Measurements from ENCODE around the gene KRT34.

KRT34 gene

DNA sequence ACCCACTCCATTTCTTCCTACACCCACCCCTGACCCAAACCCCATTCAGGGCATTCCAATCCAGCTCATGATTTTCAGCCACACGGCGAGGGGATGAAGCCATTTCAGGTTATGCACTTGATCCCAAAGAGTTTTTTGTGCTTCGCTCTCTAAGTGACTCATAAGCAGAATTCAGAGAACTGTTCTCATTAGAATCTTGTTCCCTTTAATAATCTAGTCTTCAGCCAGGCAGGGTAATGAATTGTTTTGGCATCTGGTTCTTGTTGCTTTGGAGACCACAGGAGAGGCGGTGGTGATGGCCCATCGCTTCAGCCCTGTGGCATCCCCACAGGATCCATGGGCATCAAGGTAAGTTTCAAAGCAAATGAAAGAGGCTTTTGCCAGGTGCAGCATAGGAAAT lies 20.1 kb upstream of the KRT34 start:
- TF ChIP-seq, protein P1, sequence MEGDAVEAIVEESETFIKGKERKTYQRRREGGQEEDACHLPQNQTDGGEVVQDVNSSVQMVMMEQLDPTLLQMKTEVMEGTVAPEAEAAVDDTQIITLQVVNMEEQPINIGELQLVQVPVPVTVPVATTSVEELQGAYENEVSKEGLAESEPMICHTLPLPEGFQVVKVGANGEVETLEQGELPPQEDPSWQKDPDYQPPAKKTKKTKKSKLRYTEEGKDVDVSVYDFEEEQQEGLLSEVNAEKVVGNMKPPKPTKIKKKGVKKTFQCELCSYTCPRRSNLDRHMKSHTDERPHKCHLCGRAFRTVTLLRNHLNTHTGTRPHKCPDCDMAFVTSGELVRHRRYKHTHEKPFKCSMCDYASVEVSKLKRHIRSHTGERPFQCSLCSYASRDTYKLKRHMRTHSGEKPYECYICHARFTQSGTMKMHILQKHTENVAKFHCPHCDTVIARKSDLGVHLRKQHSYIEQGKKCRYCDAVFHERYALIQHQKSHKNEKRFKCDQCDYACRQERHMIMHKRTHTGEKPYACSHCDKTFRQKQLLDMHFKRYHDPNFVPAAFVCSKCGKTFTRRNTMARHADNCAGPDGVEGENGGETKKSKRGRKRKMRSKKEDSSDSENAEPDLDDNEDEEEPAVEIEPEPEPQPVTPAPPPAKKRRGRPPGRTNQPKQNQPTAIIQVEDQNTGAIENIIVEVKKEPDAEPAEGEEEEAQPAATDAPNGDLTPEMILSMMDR (IDR thresholded peaks at IDR 0.05), result no peak

DNA sequence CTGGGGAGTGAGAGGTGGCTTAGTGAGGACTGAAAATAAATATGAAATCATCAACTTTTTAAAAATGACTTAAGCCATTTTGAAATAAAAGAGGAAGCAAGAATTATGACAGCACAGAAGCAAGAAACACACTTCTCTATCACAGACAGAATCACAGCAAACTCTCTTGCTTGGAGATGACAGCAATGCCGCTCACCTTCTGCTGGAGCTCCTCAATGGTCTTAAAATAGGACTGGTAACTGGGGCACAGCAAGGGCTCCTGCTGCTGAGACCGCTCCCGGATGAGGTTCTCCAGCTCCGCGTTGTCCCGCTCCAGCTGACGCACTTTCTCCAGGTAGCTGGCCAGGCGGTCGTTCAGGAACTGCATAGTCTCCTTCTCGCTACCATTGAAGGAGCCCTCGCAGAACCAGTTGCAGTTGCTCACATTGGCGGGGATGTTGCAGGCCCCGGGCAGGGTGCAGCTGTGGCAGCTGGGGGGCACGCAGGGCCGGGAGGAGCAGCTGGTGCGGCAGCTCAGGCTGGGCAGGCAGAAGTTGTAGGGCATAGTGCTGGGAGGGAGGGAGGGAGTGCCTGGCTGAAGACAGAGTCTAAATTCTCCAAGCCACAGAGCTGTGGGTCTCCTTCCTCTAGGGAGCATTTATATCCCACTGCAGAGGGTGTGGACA lies 15.0 kb upstream of the KRT34 start, which contains the start of gene KRT31:
KRT31 (minus strand) TSS at position 613 of the 665 bp plus-strand sequence; CDS start at position 544, 69 bp downstream.
- TF ChIP-seq, protein P1 (IDR thresholded peaks at IDR 0.05), result no peak

DNA sequence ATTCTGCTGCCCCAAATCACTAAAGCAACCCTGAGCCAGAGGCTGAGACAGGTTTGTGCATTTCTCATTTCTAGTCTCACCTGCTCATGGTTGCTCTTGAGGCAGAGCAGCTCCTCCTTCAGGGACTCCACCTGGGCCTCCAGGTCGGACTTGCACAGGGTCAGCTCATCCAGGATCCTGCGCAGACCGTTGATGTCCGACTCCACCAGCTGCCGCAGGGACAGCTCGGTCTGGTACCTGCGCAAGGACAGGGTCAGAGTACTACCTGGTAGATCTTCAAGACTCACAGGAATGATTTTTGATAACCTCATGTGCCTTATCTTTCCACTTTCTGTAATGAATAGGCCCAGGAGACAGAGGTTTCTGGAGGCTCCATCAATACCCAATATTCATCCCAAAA lies 14.2 kb upstream of the KRT34 start:
- TF ChIP-seq, protein P1 (IDR thresholded peaks at IDR 0.05), result no peak

DNA sequence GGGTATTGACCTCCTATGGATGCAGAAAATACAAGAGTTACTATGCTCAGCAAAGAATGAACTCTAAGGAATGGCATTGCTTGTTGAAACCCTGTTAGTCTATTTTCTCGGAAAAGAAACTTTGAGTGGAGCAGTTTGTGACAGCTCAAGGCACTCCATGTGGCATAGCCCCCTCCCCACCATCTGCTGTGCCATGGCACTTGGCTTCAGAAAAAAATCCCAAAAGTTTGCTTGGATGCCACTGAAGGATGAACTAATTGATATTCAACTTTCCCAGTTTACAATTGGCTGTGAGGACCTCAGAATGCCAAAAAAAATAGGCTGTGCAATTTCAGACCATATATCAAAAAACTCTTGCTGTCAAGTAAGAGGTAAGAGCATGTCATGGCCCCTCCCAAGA lies 13.5 kb upstream of the KRT34 start:
- TF ChIP-seq, protein P1 (IDR thresholded peaks at IDR 0.05), result no peak

DNA sequence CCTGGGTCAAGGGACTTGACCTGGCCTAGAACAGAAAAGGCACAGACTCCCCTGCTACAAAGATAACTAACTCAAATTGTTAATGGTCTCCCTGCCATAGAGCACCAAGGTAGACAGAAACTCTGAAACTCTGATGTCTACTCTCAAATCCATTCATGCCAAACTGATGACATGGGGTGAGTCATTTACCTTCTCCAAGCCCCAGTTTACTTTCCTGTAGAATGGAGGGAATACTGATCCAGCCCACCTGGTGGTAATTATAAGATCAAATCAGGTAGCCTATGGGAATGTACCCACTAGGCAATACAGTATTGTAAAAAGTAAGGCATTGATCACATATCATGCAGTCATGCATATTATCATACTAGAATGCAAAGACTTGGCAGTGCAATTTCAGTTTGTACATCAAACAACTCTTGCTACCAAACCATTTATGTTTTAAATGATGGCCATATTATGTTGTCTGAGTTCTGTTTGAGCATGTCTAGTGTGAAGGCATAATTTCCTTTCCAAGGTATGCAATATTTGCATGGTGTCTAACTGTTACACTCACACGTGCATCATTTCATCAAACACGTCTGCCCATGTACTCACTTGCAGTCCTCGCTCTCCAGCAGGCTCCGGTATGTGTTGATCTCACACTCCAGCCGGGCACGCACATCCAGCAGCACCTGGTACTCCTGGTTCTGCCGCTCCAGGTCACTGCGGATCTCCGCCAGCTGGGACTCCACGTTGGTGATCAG lies 12.3 kb upstream of the KRT34 start:
- TF ChIP-seq, protein P1 (IDR thresholded peaks at IDR 0.05), result no peak

DNA sequence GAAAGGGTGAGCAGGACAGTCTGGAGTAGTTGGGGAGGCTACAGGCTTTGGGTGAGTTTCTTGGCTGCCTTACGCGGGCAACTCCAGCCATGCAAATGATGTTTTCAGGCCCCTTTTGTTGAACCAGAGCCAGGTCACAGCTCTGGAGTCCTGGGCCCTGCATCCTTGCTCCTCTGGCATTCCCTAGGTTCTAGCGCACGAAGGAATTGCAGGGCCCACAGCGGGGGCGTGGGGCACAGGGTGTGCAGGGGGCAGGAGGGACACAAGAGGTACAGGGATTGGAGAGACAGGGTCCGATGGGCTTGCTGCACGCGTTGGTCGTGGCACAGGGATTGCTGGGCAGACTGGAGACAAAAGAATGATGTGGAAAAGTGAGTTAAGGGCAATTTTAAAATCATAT lies 11.7 kb upstream of the KRT34 start:
- TF ChIP-seq, protein P1 (IDR thresholded peaks at IDR 0.05), result no peak

DNA sequence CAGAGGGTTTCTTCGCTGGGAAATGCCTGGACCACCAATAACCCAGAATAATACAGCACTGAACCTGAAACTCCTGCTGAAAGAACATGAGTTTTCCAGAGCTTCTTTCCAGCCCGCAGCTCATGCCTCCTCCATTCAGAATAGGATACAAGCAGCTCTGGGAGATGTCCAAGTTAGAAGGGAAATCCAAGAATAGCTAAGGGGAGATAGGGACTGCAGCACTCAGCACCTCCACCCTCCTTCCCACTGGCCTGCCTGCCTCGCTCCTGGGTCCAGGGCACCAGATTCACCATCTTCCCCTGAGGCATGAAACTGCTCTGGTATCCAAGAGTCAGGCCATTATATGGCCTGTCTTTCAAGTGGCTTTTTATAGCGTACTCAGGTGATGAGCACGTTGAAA lies 11.2 kb upstream of the KRT34 start:
- TF ChIP-seq, protein P1 (IDR thresholded peaks at IDR 0.05), result no peak

Measured in LNCAP (cell line).